ENCODE measurements around the gene OAS3. TPM values are rescaled to one million over a fixed set of nuclear protein-coding genes. Genes with fewer than 3 reads are reported as not detected.
A peak's percentile ranks its signal among the peaks of the same experiment; 100 is the strongest.

OAS3 gene
- total and polyA plus RNA-seq, 10 of the 15 experiments (the other 5 are each of a cell fraction or from before 2014, with no cell fraction given), result 5.1 to 107 (median 18.0) TPM

- TF ChIP-seq ESRRA (IDR thresholded peaks at IDR 0.05; ENCODE audit: low read length) (no peak), TCF3 (IDR thresholded peaks at IDR 0.05; ENCODE audit: borderline replicate concordance, insufficient read depth, low read depth, low read length) (no peak), EP300 (IDR thresholded peaks at IDR 0.05; ENCODE audit: borderline replicate concordance in 1 of 2, control insufficient read depth in 1 of 2, low read depth in 2 of 2, low read length in 2 of 2) (peak in 1 of 2 experiments; percentile 59; a peak in 1 of 4 replicates), RUNX3 (IDR thresholded peaks at IDR 0.05; ENCODE audit: low read length) (peak; percentile 48), NRF1 (conservative IDR thresholded peaks at IDR 0.05; ENCODE audit: low read depth, low read length) (no peak), HCFC1 (IDR thresholded peaks at IDR 0.05; ENCODE audit: low read length) (no peak), IRF4 (IDR thresholded peaks at IDR 0.05; ENCODE audit: low read depth, low read length) (peak; percentile 71; the same call in 1 of the 2 replicates), IKZF1 (conservative IDR thresholded peaks at IDR 0.05) (peak; percentile 95), KAT2A (conservative IDR thresholded peaks at IDR 0.05; ENCODE audit: control insufficient read depth, low read depth, low read length) (no peak), MYB (IDR thresholded peaks at IDR 0.05; ENCODE audit: borderline replicate concordance, low read depth, low read length) (no peak), SRF (IDR thresholded peaks at IDR 0.05; ENCODE audit: low read depth in 2 of 2, low read length in 2 of 2) (no peak), EZH2 (IDR thresholded peaks at IDR 0.05; ENCODE audit: borderline replicate concordance, control insufficient read depth, low read depth, low read length) (no peak), NFXL1 (IDR thresholded peaks at IDR 0.05; ENCODE audit: borderline replicate concordance) (0 out of 2 replicates have a peak, but pooled peaks have one; percentile 40), SP1 (IDR thresholded peaks at IDR 0.05; ENCODE audit: low read depth, low read length) (no peak), USF2 (IDR thresholded peaks at IDR 0.05; ENCODE audit: borderline replicate concordance, low read depth, low read length) (no peak), ZNF687 (IDR thresholded peaks at IDR 0.05) (no peak), YY1 (IDR thresholded peaks at IDR 0.05; ENCODE audit: low read depth, low read length) (no peak), USF1 (IDR thresholded peaks at IDR 0.05; ENCODE audit: borderline replicate concordance, extremely low read length, insufficient read depth, low read depth, low read length) (no peak), TAF1 (IDR thresholded peaks at IDR 0.05; ENCODE audit: borderline replicate concordance, low read depth, low read length) (no peak; the same call in 1 of the 2 replicates), ZBED1 (IDR thresholded peaks at IDR 0.05; ENCODE audit: borderline replicate concordance) (no peak), EED (IDR thresholded peaks at IDR 0.05; ENCODE audit: low read depth) (peak; percentile 89), ZNF622 (IDR thresholded peaks at IDR 0.05) (no peak), DPF2 (IDR thresholded peaks at IDR 0.05) (peak; percentile 83), JUND (IDR thresholded peaks at IDR 0.05; ENCODE audit: low read depth, low read length) (no peak), NBN (IDR thresholded peaks at IDR 0.05) (peak; percentile 60), CEBPB (IDR thresholded peaks at IDR 0.05; ENCODE audit: borderline replicate concordance in 1 of 2, low read depth in 2 of 2, low read length in 2 of 2) (no peak), EGR1 (IDR thresholded peaks at IDR 0.05; ENCODE audit: borderline replicate concordance in 1 of 2, low read depth in 2 of 2, low read length in 2 of 2) (no peak)
Measured at GRCh38 chr12:112939761-112940381, 1.6 kb downstream of the OAS3 start (continued).
